Liver (tissue), 9 donors: ENCODE results near the gene CRYAA. TPM values are rescaled to one million over a fixed set of nuclear protein-coding genes. Genes with fewer than 3 reads are reported as not detected.

ENCODE experiments used
- DNase-seq: peaks from one replicate; pipeline ENCODE4 v3.0.0-alpha.2; 2017; ENCODE audit warnings: low spot score
- H3K27ac ChIP-seq, 2 donors: one replicate each; pipeline ENCODE4 v1.7.0; 2013; ENCODE audit warnings: inconsistent platforms in 2 of 2, low read length in 2 of 2, control low read depth in 1 of 2, low read depth in 1 of 2, mild to moderate bottlenecking in 1 of 2
- H3K27me3 ChIP-seq, 4 donors: one replicate each; pipeline versions ENCODE4 v1.6.1 to v1.7.0; 2013; ENCODE audit warnings: low read length in 3 of 4, inconsistent platforms in 1 of 4, mild to moderate bottlenecking in 1 of 4, moderate library complexity in 1 of 4; ENCODE audit not compliant: control insufficient read depth in 4 of 4, insufficient read depth in 4 of 4
- H3K36me3 ChIP-seq, 4 donors: one replicate each; pipeline versions ENCODE4 v1.6.1 to v1.7.0; 2013; ENCODE audit warnings: low read length in 3 of 4, mild to moderate bottlenecking in 3 of 4, low read depth in 1 of 4, moderate library complexity in 1 of 4; ENCODE audit not compliant: control insufficient read depth in 4 of 4, insufficient read depth in 3 of 4
- H3K4me1 ChIP-seq, 4 donors: one replicate each; pipeline versions ENCODE4 v1.6.1 to v1.7.0; 2013; ENCODE audit warnings: low read length in 3 of 4, mild to moderate bottlenecking in 3 of 4, moderate library complexity in 1 of 4; ENCODE audit not compliant: control insufficient read depth in 4 of 4, insufficient read depth in 4 of 4
- H3K4me3 ChIP-seq, 3 donors: one replicate each; pipeline versions ENCODE4 v1.6.1 to v1.7.0; 2013; ENCODE audit warnings: low read length in 3 of 3, control low read depth in 1 of 3, low read depth in 1 of 3, mild to moderate bottlenecking in 1 of 3
- H3K9ac ChIP-seq, 2 donors: one replicate each; pipeline ENCODE4 v1.7.0; 2013; ENCODE audit warnings: low read length in 2 of 2, mild to moderate bottlenecking in 2 of 2, moderate library complexity in 2 of 2, control low read depth in 1 of 2, low read depth in 1 of 2
- H3K9me3 ChIP-seq, 4 donors: one replicate each; pipeline versions ENCODE4 v1.6.1 to v1.7.0; 2013; ENCODE audit warnings: low read length in 3 of 4; ENCODE audit not compliant: control insufficient read depth in 4 of 4
- EGR1 ChIP-seq, 2 donors: IDR thresholded peaks; 2 replicates each; pipeline ENCODE4 v1.6.1; 2016 to 2018; ENCODE audit warnings: antibody characterized with exemption in 2 of 2, low read depth in 2 of 2
- FOXA1 ChIP-seq: IDR thresholded peaks from 2 replicates; pipeline ENCODE4 v1.6.1; 2016; ENCODE audit warnings: antibody characterized with exemption
- FOXA2 ChIP-seq: IDR thresholded peaks from 2 replicates; pipeline ENCODE4 v1.6.1; 2016; ENCODE audit warnings: antibody characterized with exemption
- GABPA ChIP-seq, 2 donors: IDR thresholded peaks in 1 of 2; conservative IDR thresholded peaks in 1 of 2; 2 replicates each; pipeline ENCODE4 v1.6.1; 2016; ENCODE audit warnings: antibody characterized with exemption in 2 of 2, mild to moderate bottlenecking in 1 of 2, moderate library complexity in 1 of 2
- HNF4A ChIP-seq, 2 donors: conservative IDR thresholded peaks; 2 replicates each; pipeline ENCODE4 v1.6.1; 2016; ENCODE audit warnings: antibody characterized with exemption in 2 of 2, mild to moderate bottlenecking in 2 of 2
- HNF4G ChIP-seq: IDR thresholded peaks from 2 replicates; pipeline ENCODE4 v1.6.1; 2016; ENCODE audit warnings: antibody characterized with exemption
- JUND ChIP-seq, 2 donors: IDR thresholded peaks; 2 replicates each; pipeline ENCODE4 v1.6.1; 2016; ENCODE audit warnings: antibody characterized with exemption in 2 of 2
- NR2F2 ChIP-seq: IDR thresholded peaks from 2 replicates; pipeline ENCODE4 v1.6.1; 2016; ENCODE audit warnings: antibody characterized with exemption
- RAD21 ChIP-seq, 2 donors: IDR thresholded peaks; 2 replicates each; pipeline ENCODE4 v1.6.1; 2016; ENCODE audit warnings: antibody characterized with exemption in 2 of 2, mild to moderate bottlenecking in 2 of 2
- RXRA ChIP-seq, 2 donors: IDR thresholded peaks; 2 replicates each; pipeline ENCODE4 v1.6.1; 2017 to 2018; ENCODE audit warnings: antibody characterized with exemption in 2 of 2, mild to moderate bottlenecking in 1 of 2
- SP1 ChIP-seq: IDR thresholded peaks from 2 replicates; pipeline ENCODE4 v1.6.1; 2018; ENCODE audit warnings: antibody characterized with exemption, mild to moderate bottlenecking
- TAF1 ChIP-seq: conservative IDR thresholded peaks from 2 replicates; pipeline ENCODE4 v1.6.1; 2016; ENCODE audit warnings: antibody characterized with exemption, mild to moderate bottlenecking
- YY1 ChIP-seq: IDR thresholded peaks from 2 replicates; pipeline ENCODE4 v1.6.1; 2016; ENCODE audit warnings: antibody characterized with exemption, mild to moderate bottlenecking
- WGBS: extraction: QIAGEN DNeasy Blood & Tissue Kit; methylation state at CpG from one replicate; pipeline ENCODE4 v1.1.7; 2013; 5-methylcytosine and 5-hydroxymethylcytosine counted together
- polyA plus RNA-seq, 2 donors: library from polyadenylated mRNA; stranded (reverse) in 1 of 2; unstranded in 1 of 2; fragments of 200-250 nt in 1 of 2; fragments of >200 nt in 1 of 2; fragmentation: Nextera tagmentation in 1 of 2; extraction: Ambion mirVana in 1 of 2; gene quantifications; one replicate each; pipeline versions ENCODE4 v1.2.1 to v1.2.3, GENCODE V29; 2013 to 2015
- total RNA-seq, 2 donors: library from RNA; depleted of rRNA; stranded (reverse); fragments of >200 nt; gene quantifications; one replicate each; pipeline ENCODE4 v1.2.3, GENCODE V29; 2014
- TF ChIP-seq, protein P1 (sequence below): IDR thresholded peaks from 2 replicates; pipeline ENCODE4 v1.6.1; 2016; ENCODE audit warnings: antibody characterized with exemption
- TF ChIP-seq, protein P2 (sequence below): IDR thresholded peaks from 2 replicates; pipeline ENCODE4 v1.6.1; 2016; ENCODE audit warnings: antibody characterized with exemption
- TF ChIP-seq, protein P3 (sequence below): IDR thresholded peaks from 2 replicates; pipeline ENCODE4 v1.6.1; 2016; ENCODE audit warnings: antibody characterized with exemption, mild to moderate bottlenecking
- TF ChIP-seq, protein P4 (sequence below): fragments of 150-350 bp; IDR thresholded peaks from 2 replicates; pipeline ENCODE4 v1.5.1; 2017; ENCODE audit warnings: improper control_type of control experiment, low read depth, low read length; ENCODE audit not compliant: missing input control
- TF ChIP-seq, protein P5 (sequence below): IDR thresholded peaks from 2 replicates; pipeline ENCODE4 v1.6.1; 2016; ENCODE audit warnings: antibody characterized with exemption
- donor health status: healthy.
- donor health status: healthy.
- donor health status: healthy.
- donor health status: healthy.
- donor health status: healthy.

The CRYAA gene
- total and polyA plus RNA-seq, 4 donors: 0.57 to 1.9 (median 0.84) TPM; not detected in 1

DNA sequence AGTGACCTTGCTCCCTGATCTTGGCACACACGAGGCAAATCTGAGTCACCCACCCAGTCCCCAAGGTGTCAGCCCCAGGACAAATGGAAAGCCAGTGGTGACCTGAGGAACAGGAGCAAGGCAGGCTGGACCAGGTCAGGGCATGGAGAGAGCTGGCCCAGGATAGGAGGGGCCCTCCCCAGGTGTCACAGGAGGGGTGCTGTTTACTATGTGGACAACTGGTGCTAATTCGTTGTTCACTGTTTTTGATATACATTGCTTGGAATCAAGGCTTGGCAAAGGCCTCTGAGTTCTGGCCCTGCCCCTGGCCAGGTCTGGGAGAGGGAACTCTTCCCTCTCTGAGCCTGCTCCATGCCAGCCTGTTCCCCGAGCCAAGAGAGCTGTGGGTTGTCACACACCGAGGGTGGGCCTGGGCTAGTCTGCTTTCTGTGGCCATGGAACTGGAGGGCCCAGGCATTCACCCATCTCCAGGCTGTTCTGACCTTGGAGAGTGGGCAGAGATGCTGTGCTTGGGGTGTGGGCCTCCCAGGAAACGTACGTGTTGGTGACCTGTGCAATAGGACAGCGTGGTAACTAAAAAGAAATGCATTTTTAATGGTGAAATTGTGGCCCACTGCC is 41.8 kb downstream of the CRYAA start:
- Histone ChIP-seq H3K9me3 (no peaks in the 10 kb centered on the region), H3K9ac (no peak overlapping the region), H3K27me3 (no peaks in the 10 kb centered on the region), H3K4me1 (peaks cover 3 to 13% (median 8%) of the 10 kb centered on the region in 4 donors), H3K27ac (no peak overlapping the region), H3K4me3 (no peak overlapping the region), H3K36me3 (no peaks in the 10 kb centered on the region)
- 76% methylated on average over 7 of the region's 7 CpGs for WGBS
- DNase-seq: no peak
- no peak for TF ChIP-seq TAF1
- no peak for TF ChIP-seq HNF4G
- TF ChIP-seq YY1: no peak
- TF ChIP-seq, protein P1, sequence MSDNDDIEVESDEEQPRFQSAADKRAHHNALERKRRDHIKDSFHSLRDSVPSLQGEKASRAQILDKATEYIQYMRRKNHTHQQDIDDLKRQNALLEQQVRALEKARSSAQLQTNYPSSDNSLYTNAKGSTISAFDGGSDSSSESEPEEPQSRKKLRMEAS: no peak
- TF ChIP-seq, protein P2, sequence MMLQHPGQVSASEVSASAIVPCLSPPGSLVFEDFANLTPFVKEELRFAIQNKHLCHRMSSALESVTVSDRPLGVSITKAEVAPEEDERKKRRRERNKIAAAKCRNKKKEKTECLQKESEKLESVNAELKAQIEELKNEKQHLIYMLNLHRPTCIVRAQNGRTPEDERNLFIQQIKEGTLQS: no peak
- TF ChIP-seq GABPA (IDR thresholded peaks at IDR 0.05 in 1 of 2, conservative IDR thresholded peaks at IDR 0.05 in 1 of 2): no peak
- no peak for TF ChIP-seq JUND (IDR thresholded peaks at IDR 0.05)
- TF ChIP-seq, protein P3, sequence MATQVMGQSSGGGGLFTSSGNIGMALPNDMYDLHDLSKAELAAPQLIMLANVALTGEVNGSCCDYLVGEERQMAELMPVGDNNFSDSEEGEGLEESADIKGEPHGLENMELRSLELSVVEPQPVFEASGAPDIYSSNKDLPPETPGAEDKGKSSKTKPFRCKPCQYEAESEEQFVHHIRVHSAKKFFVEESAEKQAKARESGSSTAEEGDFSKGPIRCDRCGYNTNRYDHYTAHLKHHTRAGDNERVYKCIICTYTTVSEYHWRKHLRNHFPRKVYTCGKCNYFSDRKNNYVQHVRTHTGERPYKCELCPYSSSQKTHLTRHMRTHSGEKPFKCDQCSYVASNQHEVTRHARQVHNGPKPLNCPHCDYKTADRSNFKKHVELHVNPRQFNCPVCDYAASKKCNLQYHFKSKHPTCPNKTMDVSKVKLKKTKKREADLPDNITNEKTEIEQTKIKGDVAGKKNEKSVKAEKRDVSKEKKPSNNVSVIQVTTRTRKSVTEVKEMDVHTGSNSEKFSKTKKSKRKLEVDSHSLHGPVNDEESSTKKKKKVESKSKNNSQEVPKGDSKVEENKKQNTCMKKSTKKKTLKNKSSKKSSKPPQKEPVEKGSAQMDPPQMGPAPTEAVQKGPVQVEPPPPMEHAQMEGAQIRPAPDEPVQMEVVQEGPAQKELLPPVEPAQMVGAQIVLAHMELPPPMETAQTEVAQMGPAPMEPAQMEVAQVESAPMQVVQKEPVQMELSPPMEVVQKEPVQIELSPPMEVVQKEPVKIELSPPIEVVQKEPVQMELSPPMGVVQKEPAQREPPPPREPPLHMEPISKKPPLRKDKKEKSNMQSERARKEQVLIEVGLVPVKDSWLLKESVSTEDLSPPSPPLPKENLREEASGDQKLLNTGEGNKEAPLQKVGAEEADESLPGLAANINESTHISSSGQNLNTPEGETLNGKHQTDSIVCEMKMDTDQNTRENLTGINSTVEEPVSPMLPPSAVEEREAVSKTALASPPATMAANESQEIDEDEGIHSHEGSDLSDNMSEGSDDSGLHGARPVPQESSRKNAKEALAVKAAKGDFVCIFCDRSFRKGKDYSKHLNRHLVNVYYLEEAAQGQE: no peak
- no peak for TF ChIP-seq FOXA2
- no peak for TF ChIP-seq RXRA (IDR thresholded peaks at IDR 0.05)
- no peak for TF ChIP-seq SP1
- TF ChIP-seq EGR1 (IDR thresholded peaks at IDR 0.05; ENCODE audit: low read depth in 2 of 2): no peak
- TF ChIP-seq NR2F2: no peak
- no peak for TF ChIP-seq HNF4A (conservative IDR thresholded peaks at IDR 0.05)
- TF ChIP-seq, protein P4, sequence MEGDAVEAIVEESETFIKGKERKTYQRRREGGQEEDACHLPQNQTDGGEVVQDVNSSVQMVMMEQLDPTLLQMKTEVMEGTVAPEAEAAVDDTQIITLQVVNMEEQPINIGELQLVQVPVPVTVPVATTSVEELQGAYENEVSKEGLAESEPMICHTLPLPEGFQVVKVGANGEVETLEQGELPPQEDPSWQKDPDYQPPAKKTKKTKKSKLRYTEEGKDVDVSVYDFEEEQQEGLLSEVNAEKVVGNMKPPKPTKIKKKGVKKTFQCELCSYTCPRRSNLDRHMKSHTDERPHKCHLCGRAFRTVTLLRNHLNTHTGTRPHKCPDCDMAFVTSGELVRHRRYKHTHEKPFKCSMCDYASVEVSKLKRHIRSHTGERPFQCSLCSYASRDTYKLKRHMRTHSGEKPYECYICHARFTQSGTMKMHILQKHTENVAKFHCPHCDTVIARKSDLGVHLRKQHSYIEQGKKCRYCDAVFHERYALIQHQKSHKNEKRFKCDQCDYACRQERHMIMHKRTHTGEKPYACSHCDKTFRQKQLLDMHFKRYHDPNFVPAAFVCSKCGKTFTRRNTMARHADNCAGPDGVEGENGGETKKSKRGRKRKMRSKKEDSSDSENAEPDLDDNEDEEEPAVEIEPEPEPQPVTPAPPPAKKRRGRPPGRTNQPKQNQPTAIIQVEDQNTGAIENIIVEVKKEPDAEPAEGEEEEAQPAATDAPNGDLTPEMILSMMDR: no peak

DNA sequence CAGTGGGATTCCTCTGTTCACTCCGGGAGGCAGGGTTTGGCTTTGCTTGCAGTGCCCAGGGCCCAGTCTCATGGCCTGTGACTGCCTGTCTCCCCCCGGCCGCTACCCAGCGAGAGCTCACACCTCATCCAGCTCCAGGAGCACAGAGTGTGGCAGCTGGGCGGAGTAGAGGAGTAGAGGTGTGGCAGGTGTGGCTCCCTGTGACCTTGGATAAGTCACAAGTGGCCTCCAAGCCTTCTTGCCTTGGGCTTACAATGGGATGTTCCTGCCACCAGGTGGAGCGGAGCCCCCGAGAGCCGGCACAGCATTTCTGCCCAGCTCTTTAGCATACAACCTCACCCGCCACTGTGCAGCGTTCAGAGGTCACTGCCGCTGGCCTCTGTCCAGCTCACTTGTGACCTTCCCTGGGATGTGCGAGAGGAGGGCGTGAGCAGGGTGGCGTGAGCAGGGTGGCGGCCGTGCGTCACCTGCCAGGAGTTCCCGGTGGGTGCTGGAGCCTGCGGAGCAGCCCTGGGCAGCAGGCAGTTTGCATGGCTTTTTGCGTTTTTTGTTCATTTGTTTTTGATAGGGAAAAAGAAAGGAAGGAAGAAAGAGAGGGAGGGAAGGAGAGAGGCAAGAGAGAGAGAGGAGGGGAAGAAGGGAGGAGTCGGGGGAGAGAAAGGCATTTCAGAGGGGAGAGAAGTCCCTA is 42.4 kb downstream of the CRYAA start:
- Histone ChIP-seq H3K4me1 (peaks cover 3 to 13% (median 8%) of the 10 kb centered on the region in 4 donors), H3K4me3 (no peak overlapping the region), H3K27me3 (no peaks in the 10 kb centered on the region), H3K27ac (peak overlapping the region in 1 of 2 donors; percentile 13), H3K9me3 (no peaks in the 10 kb centered on the region), H3K9ac (peak overlapping the region in 1 of 2 donors; percentile 49), H3K36me3 (no peaks in the 10 kb centered on the region)
- WGBS: 30% methylated on average over 21 of the region's 21 CpGs
- DNase-seq: peak; percentile 77
- TF ChIP-seq NR2F2: peak; percentile 90
- no peak for TF ChIP-seq FOXA1
- TF ChIP-seq YY1: peak; percentile 73
- no peak for TF ChIP-seq TAF1
- TF ChIP-seq EGR1 (IDR thresholded peaks at IDR 0.05; ENCODE audit: low read depth in 2 of 2): no peak
- TF ChIP-seq RAD21 (IDR thresholded peaks at IDR 0.05): peak; percentile 92 to 96
- TF ChIP-seq SP1: peak; percentile 78
- TF ChIP-seq JUND (IDR thresholded peaks at IDR 0.05): peak in 1 of 2 donors; percentile 29
- TF ChIP-seq, protein P4: peak; percentile 49
- TF ChIP-seq, protein P5, sequence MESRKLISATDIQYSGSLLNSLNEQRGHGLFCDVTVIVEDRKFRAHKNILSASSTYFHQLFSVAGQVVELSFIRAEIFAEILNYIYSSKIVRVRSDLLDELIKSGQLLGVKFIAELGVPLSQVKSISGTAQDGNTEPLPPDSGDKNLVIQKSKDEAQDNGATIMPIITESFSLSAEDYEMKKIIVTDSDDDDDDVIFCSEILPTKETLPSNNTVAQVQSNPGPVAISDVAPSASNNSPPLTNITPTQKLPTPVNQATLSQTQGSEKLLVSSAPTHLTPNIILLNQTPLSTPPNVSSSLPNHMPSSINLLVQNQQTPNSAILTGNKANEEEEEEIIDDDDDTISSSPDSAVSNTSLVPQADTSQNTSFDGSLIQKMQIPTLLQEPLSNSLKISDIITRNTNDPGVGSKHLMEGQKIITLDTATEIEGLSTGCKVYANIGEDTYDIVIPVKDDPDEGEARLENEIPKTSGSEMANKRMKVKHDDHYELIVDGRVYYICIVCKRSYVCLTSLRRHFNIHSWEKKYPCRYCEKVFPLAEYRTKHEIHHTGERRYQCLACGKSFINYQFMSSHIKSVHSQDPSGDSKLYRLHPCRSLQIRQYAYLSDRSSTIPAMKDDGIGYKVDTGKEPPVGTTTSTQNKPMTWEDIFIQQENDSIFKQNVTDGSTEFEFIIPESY: no peak
- peak; percentile 86 to 90 for TF ChIP-seq RXRA (IDR thresholded peaks at IDR 0.05)
- TF ChIP-seq HNF4G: peak; percentile 42
